HG02943 (cell line): ENCODE results near the gene HRG.

Experiments used
- ATAC-seq: cut with Tn5 transposase; IDR thresholded peaks from one replicate; pipeline ENCODE4 v1.9.1; 2021; ENCODE audit warnings: mild to moderate bottlenecking, low read depth, moderate library complexity; ENCODE audit not compliant: unreplicated experiment

Gene HRG

GRCh38 chr3:186719945-186720739 is 54.3 kb downstream of the HRG start:
- ATAC-seq, result no peak

GRCh38 chr3:186722457-186722856 is 56.6 kb downstream of the HRG start:
- ATAC-seq, result no peak

- no peak for ATAC-seq
Observed at GRCh38 chr3:186724911-186725310, 59.1 kb downstream of the HRG start.
